Suprapubic skin (tissue), 4 donors: ENCODE results near the gene ENKD1. TPM values are rescaled to one million over a fixed set of nuclear protein-coding genes. Genes with fewer than 3 reads are reported as not detected.
A peak's percentile ranks its signal among the peaks of the same experiment; 100 is the strongest.

Experiments used
- DNase-seq, 2 donors: peaks; one replicate each; pipeline ENCODE4 v3.0.0-alpha.2; 2019; ENCODE audit warnings: low spot score in 2 of 2
- H3K27ac ChIP-seq: fragments of 200-600 bp; sonication (generic); one replicate; pipeline ENCODE4 v1.5.1; 2019
- H3K27me3 ChIP-seq: fragments of 200-600 bp; sonication (generic); one replicate; pipeline ENCODE4 v1.5.1; 2019
- H3K36me3 ChIP-seq: fragments of 200-600 bp; sonication (generic); one replicate; pipeline ENCODE4 v1.5.1; 2019
- H3K4me1 ChIP-seq: fragments of 200-600 bp; sonication (generic); one replicate; pipeline ENCODE4 v1.5.1; 2019
- H3K4me3 ChIP-seq: fragments of 200-600 bp; sonication (generic); one replicate; pipeline ENCODE4 v1.5.1; 2019; ENCODE audit warnings: mild to moderate bottlenecking
- H3K9me3 ChIP-seq: fragments of 200-600 bp; sonication (generic); one replicate; pipeline ENCODE4 v1.5.1; 2019
- CTCF ChIP-seq, 2 donors: fragments of 200-600 bp in 1 of 2; fragments of 450-650 bp in 1 of 2; sonication (generic) in 1 of 2; IDR thresholded peaks; one replicate each; pipeline ENCODE4 v1.5.1; 2016 to 2019; ENCODE audit warnings: antibody characterized with exemption in 2 of 2, mild to moderate bottlenecking in 1 of 2, moderate library complexity in 1 of 2
- EP300 ChIP-seq: sonication (generic); formaldehyde crosslinking; IDR thresholded peaks from one replicate; pipeline ENCODE4 v1.6.1; 2017; ENCODE audit warnings: antibody characterized with exemption
- POLR2A ChIP-seq, 2 donors: fragments of 450-650 bp; IDR thresholded peaks; one replicate each; pipeline ENCODE4 v1.6.1; 2017; ENCODE audit warnings: antibody characterized with exemption in 2 of 2, mild to moderate bottlenecking in 2 of 2, moderate library complexity in 2 of 2
- POLR2AphosphoS5 ChIP-seq, 3 donors: sonication (generic); formaldehyde crosslinking; IDR thresholded peaks; one replicate each; pipeline ENCODE4 v1.6.1; 2017; ENCODE audit warnings: antibody characterized with exemption in 3 of 3
- WGBS: methylation state at CpG from one replicate; pipeline ENCODE4 v1.1.5; 2018; 5-methylcytosine and 5-hydroxymethylcytosine counted together
- total RNA-seq, 4 donors: library from RNA; depleted of rRNA; stranded (reverse); fragments of >200 nt; gene quantifications; one replicate each; pipeline ENCODE4 v1.1.0, GENCODE V29; 2016

ENKD1 gene
- total RNA-seq, 4 donors from 2014 or later = 10.1 to 33.6 (median 13.7) TPM

GRCh38 chr16:67669499-67670101 is 3.0 kb upstream of the ENKD1 start:
- WGBS = 79% methylated on average over 8 of the region's 10 CpGs
- no peaks in the 10 kb centered on the region for H3K9me3 ChIP-seq
- no peak overlapping the region for H3K27ac ChIP-seq
- H3K4me1 ChIP-seq = peaks cover 56% of the 10 kb centered on the region
- no peaks in the 10 kb centered on the region for H3K27me3 ChIP-seq
- no peak for DNase-seq
- no peak overlapping the region for H3K4me3 ChIP-seq
- H3K36me3 ChIP-seq = no peaks in the 10 kb centered on the region
- no peak for TF ChIP-seq CTCF (IDR thresholded peaks at IDR 0.05)
- no peak for TF ChIP-seq POLR2AphosphoS5 (IDR thresholded peaks at IDR 0.05)
- no peak for TF ChIP-seq EP300
- TF ChIP-seq POLR2A (IDR thresholded peaks at IDR 0.05) = no peak

- DNase-seq = no peak
- peaks cover 3% of the 10 kb centered on the region for H3K36me3 ChIP-seq
- TF ChIP-seq POLR2AphosphoS5 (IDR thresholded peaks at IDR 0.05) = no peak
- no peak for TF ChIP-seq CTCF (IDR thresholded peaks at IDR 0.05)
- TF ChIP-seq POLR2A (IDR thresholded peaks at IDR 0.05) = no peak
- no peak for TF ChIP-seq EP300
- H3K27ac ChIP-seq = no peak overlapping the region
- H3K9me3 ChIP-seq = no peaks in the 10 kb centered on the region
- H3K27me3 ChIP-seq = no peaks in the 10 kb centered on the region
- 82% methylated on average over 6 of the region's 6 CpGs for WGBS
- peaks cover 47% of the 10 kb centered on the region for H3K4me1 ChIP-seq
- H3K4me3 ChIP-seq = no peak overlapping the region
Observed at GRCh38 chr16:67668495-67669157, 2.1 kb upstream of the ENKD1 start.

GRCh38 chr16:67667817-67668494 is 1.4 kb upstream of the ENKD1 start:
- Histone ChIP-seq H3K27ac (peak overlapping the region; percentile 83), H3K4me3 (peak overlapping the region; percentile 91), H3K27me3 (no peaks in the 10 kb centered on the region), H3K36me3 (peaks cover 9% of the 10 kb centered on the region), H3K9me3 (no peaks in the 10 kb centered on the region), H3K4me1 (peaks cover 40% of the 10 kb centered on the region)
- DNase-seq = peak in 1 of 2 donors; percentile 93
- WGBS = 18% methylated on average over 10 of the region's 18 CpGs
- peak; percentile 80 to 91 for TF ChIP-seq CTCF (IDR thresholded peaks at IDR 0.05)
- no peak for TF ChIP-seq EP300

- TF ChIP-seq CTCF (IDR thresholded peaks at IDR 0.05) = no peak
- Histone ChIP-seq H3K4me3 (peak overlapping the region; percentile 91), H3K27me3 (no peaks in the 10 kb centered on the region), H3K4me1 (peaks cover 36% of the 10 kb centered on the region), H3K9me3 (no peaks in the 10 kb centered on the region), H3K27ac (peak overlapping the region; percentile 83), H3K36me3 (peaks cover 13% of the 10 kb centered on the region)
- no peak for DNase-seq
- WGBS = 9% methylated on average over 4 of the region's 10 CpGs
Observed at GRCh38 chr16:67667453-67667816, 885 bp upstream of the ENKD1 start.

GRCh38 chr16:67666032-67666551 is 458 bp downstream of the ENKD1 start:
- Histone ChIP-seq H3K4me3 (peak overlapping the region; percentile 91), H3K9me3 (no peaks in the 10 kb centered on the region), H3K36me3 (peaks cover 14% of the 10 kb centered on the region), H3K27me3 (no peaks in the 10 kb centered on the region), H3K27ac (peak overlapping the region; percentile 83), H3K4me1 (peaks cover 40% of the 10 kb centered on the region)
- peak in 1 of 2 donors; percentile 77 for DNase-seq
- TF ChIP-seq EP300 (no peak), POLR2A (IDR thresholded peaks at IDR 0.05) (no peak)
- WGBS = 0% methylated on average over 2 of the region's 46 CpGs
